Neuronal stem cell (in vitro differentiated cells): ENCODE data around the gene N4BP2L1. TPM values are rescaled to one million over a fixed set of nuclear protein-coding genes. Genes with fewer than 3 reads are reported as not detected.

ENCODE experiments used
- DNase-seq: peaks from one replicate; pipeline ENCODE4 v3.0.0-alpha.2; 2013; ENCODE audit warnings: low spot score
- H2AFZ ChIP-seq: one replicate; pipeline ENCODE4 v1.6.1; 2013; ENCODE audit warnings: mild to moderate bottlenecking, low read length, inconsistent platforms
- H2AK5ac ChIP-seq: 2 replicates; pipeline ENCODE4 v1.6.1; 2013; ENCODE audit warnings: low read depth, mild to moderate bottlenecking, inconsistent platforms, low read length, moderate library complexity, mixed read lengths
- H2BK120ac ChIP-seq: 2 replicates; pipeline ENCODE4 v1.6.1; 2013; ENCODE audit warnings: low read depth, mild to moderate bottlenecking, inconsistent platforms, low read length, moderate library complexity, mixed read lengths
- H2BK12ac ChIP-seq: one replicate; pipeline ENCODE4 v1.6.1; 2013; ENCODE audit warnings: low read length, inconsistent platforms
- H2BK15ac ChIP-seq: 2 replicates; pipeline ENCODE4 v1.6.1; 2013; ENCODE audit warnings: mild to moderate bottlenecking, low read length, inconsistent platforms, mixed read lengths
- H2BK5ac ChIP-seq: one replicate; pipeline ENCODE4 v1.6.1; 2013; ENCODE audit warnings: inconsistent platforms, mild to moderate bottlenecking, low read length, moderate library complexity
- H3K14ac ChIP-seq: one replicate; pipeline ENCODE4 v1.6.1; 2013; ENCODE audit warnings: low read length, inconsistent platforms
- H3K18ac ChIP-seq: 2 replicates; pipeline ENCODE4 v1.6.1; 2013; ENCODE audit warnings: low read length, inconsistent platforms
- H3K23ac ChIP-seq: 2 replicates; pipeline ENCODE4 v1.6.1; 2013; ENCODE audit warnings: low read depth, mild to moderate bottlenecking, mixed read lengths, low read length, inconsistent platforms; ENCODE audit not compliant: poor library complexity
- H3K27ac ChIP-seq: replicated peaks from 3 replicates; pipeline ENCODE4 v1.5.1; 2013; ENCODE audit warnings: low read length, inconsistent platforms
- H3K27me3 ChIP-seq, 3 experiments: 2 replicates each; pipeline ENCODE4 v1.6.1; 2013; ENCODE audit warnings: low read length in 3 of 3, mild to moderate bottlenecking in 2 of 3, inconsistent platforms in 1 of 3, low read depth in 1 of 3, mixed read lengths in 1 of 3, moderate library complexity in 1 of 3; ENCODE audit not compliant: control insufficient read depth in 3 of 3, insufficient read depth in 3 of 3
- H3K36me3 ChIP-seq, 2 donors: replicated peaks in 1 of 2; 2 replicates each; pipeline ENCODE4 v1.6.1; 2013; ENCODE audit warnings: low read length in 2 of 2; ENCODE audit not compliant: control insufficient read depth in 2 of 2, insufficient read depth in 2 of 2
- H3K4ac ChIP-seq: 2 replicates; pipeline ENCODE4 v1.6.1; 2013; ENCODE audit warnings: inconsistent platforms, mild to moderate bottlenecking, low read length, moderate library complexity
- H3K4me1 ChIP-seq, 2 donors: 1 replicate in 1 of 2; 2 replicates in 1 of 2; pipeline ENCODE4 v1.6.1; 2013; ENCODE audit warnings: low read length in 2 of 2, low read depth in 1 of 2; ENCODE audit not compliant: control insufficient read depth in 2 of 2, insufficient read depth in 1 of 2
- H3K4me2 ChIP-seq: one replicate; pipeline ENCODE4 v1.6.1; 2013; ENCODE audit warnings: mild to moderate bottlenecking, low read length, inconsistent platforms; ENCODE audit not compliant: insufficient read depth, poor library complexity, severe bottlenecking
- H3K4me3 ChIP-seq, 2 donors: 2 replicates each; pipeline ENCODE4 v1.5.1; 2013; ENCODE audit warnings: low read length in 2 of 2, mild to moderate bottlenecking in 2 of 2, inconsistent platforms in 1 of 2, moderate library complexity in 1 of 2
- H3K79me1 ChIP-seq: one replicate; pipeline ENCODE4 v1.6.1; 2013; ENCODE audit warnings: low read depth, mild to moderate bottlenecking, inconsistent platforms, low read length, moderate library complexity
- H3K9ac ChIP-seq: one replicate; pipeline ENCODE4 v1.6.1; 2013; ENCODE audit warnings: mild to moderate bottlenecking, low read depth, low read length, inconsistent platforms; ENCODE audit not compliant: poor library complexity
- H3K9me3 ChIP-seq, 2 donors: replicated peaks in 1 of 2; 2 replicates each; pipeline versions ENCODE3 to v1.6.1; 2013; ENCODE audit warnings: low read length in 2 of 2, mild to moderate bottlenecking in 2 of 2, inconsistent platforms in 1 of 2, low read depth in 1 of 2, mixed read lengths in 1 of 2, moderate library complexity in 1 of 2; ENCODE audit not compliant: control insufficient read depth in 2 of 2, insufficient read depth in 1 of 2
- H4K8ac ChIP-seq: one replicate; pipeline ENCODE4 v1.6.1; 2013; ENCODE audit warnings: low read depth, mild to moderate bottlenecking, inconsistent platforms, low read length, moderate library complexity
- H4K91ac ChIP-seq: one replicate; pipeline ENCODE4 v1.6.1; 2013; ENCODE audit warnings: low read length, low read depth, mild to moderate bottlenecking, inconsistent platforms; ENCODE audit not compliant: poor library complexity
- WGBS, 2 donors: extraction: QIAGEN DNeasy Blood & Tissue Kit; methylation state at CpG; one replicate each; pipeline ENCODE4 v1.1.7; 2013; ENCODE audit warnings: missing lambda C conversion rate in 2 of 2, mixed read lengths in 1 of 2; ENCODE audit not compliant: insufficient read length in 2 of 2, insufficient replicate concordance in 1 of 2; ENCODE audit errors: extremely low coverage in 2 of 2; 5-methylcytosine and 5-hydroxymethylcytosine counted together
- polyA plus RNA-seq, 2 experiments: library from polyadenylated mRNA; stranded (reverse); fragments of 200-250 nt; gene quantifications; one replicate each; pipeline ENCODE4 v1.2.3, GENCODE V29; 2013

N4BP2L1 gene
- polyA plus RNA-seq (2013, experiment 1 of 2) = 1.9 TPM
- polyA plus RNA-seq (2013, experiment 2 of 2) = 2.0 TPM

GRCh38 chr13:32427852-32428580 is at the start of gene N4BP2L1:
N4BP2L1 (minus strand) TSS chr13:32428130; CDS start chr13:32428082, 48 bp downstream.
- no peak within 1 kb of the TSS for H2BK5ac ChIP-seq
- no peak within 1 kb of the TSS for H2BK120ac ChIP-seq
- H3K27me3 ChIP-seq = peaks cover 0 to 28% (median 3%) of the 10 kb centered on the region in 3 experiments
- H3K4me1 ChIP-seq = peaks cover 2% of the 10 kb centered on the region in 2 donors
- H3K36me3 ChIP-seq = no peaks in the 10 kb centered on the region
- H3K14ac ChIP-seq = peak within 1 kb of the TSS; percentile 48
- peak within 1 kb of the TSS; percentile 82 for H3K9ac ChIP-seq
- no peak within 1 kb of the TSS for H2BK15ac ChIP-seq
- no peak within 1 kb of the TSS for H3K27ac ChIP-seq
- H3K4ac ChIP-seq = no peak within 1 kb of the TSS
- H3K79me1 ChIP-seq = no peaks in the 10 kb centered on the region
- no CpG with 5 or more reads among the region's 40 CpGs for WGBS, 2 donors
- H4K91ac ChIP-seq = no peak within 1 kb of the TSS
- H3K4me2 ChIP-seq = peak within 1 kb of the TSS; percentile 95
- H3K18ac ChIP-seq = peak within 1 kb of the TSS; percentile 87
- H4K8ac ChIP-seq = no peak within 1 kb of the TSS
- H2BK12ac ChIP-seq = no peak within 1 kb of the TSS
- peak within 1 kb of the TSS; percentile 58 to 76 for H3K4me3 ChIP-seq
- peak within 1 kb of the TSS; percentile 59 for H3K23ac ChIP-seq
- H2AFZ ChIP-seq = peak within 1 kb of the TSS; percentile 92
- DNase-seq = no peak
- H2AK5ac ChIP-seq = no peak within 1 kb of the TSS
- no peaks in the 10 kb centered on the region for H3K9me3 ChIP-seq

GRCh38 chr13:32476892-32477291 is 49.0 kb upstream of the N4BP2L1 start:
- no peak overlapping the region for H2AFZ ChIP-seq
- H2BK5ac ChIP-seq = no peak overlapping the region
- H4K91ac ChIP-seq = no peak overlapping the region
- no CpG with 5 or more reads among the region's 5 CpGs for WGBS, 2 donors
- no peak overlapping the region for H3K18ac ChIP-seq
- DNase-seq = no peak
- H3K27me3 ChIP-seq = no peaks in the 10 kb centered on the region
- H3K79me1 ChIP-seq = no peaks in the 10 kb centered on the region
- no peak overlapping the region for H3K27ac ChIP-seq
- H2BK15ac ChIP-seq = no peak overlapping the region
- H4K8ac ChIP-seq = no peak overlapping the region
- no peaks in the 10 kb centered on the region for H3K4me1 ChIP-seq
- H3K4me2 ChIP-seq = no peak overlapping the region
- no peak overlapping the region for H2BK120ac ChIP-seq
- no peak overlapping the region for H3K14ac ChIP-seq
- H3K9ac ChIP-seq = no peak overlapping the region
- no peak overlapping the region for H2BK12ac ChIP-seq
- no peak overlapping the region for H2AK5ac ChIP-seq
- no peak overlapping the region for H3K23ac ChIP-seq
- no peaks in the 10 kb centered on the region for H3K9me3 ChIP-seq
- H3K36me3 ChIP-seq = no peaks in the 10 kb centered on the region
- H3K4ac ChIP-seq = no peak overlapping the region
- no peak overlapping the region for H3K4me3 ChIP-seq

- H3K9ac ChIP-seq = no peak overlapping the region
- H3K4me3 ChIP-seq = no peak overlapping the region
- H3K14ac ChIP-seq = no peak overlapping the region
- H3K4ac ChIP-seq = no peak overlapping the region
- H2AK5ac ChIP-seq = no peak overlapping the region
- H2AFZ ChIP-seq = no peak overlapping the region
- no peaks in the 10 kb centered on the region for H3K27me3 ChIP-seq
- H3K4me2 ChIP-seq = no peak overlapping the region
- no peak for DNase-seq
- no peaks in the 10 kb centered on the region for H3K36me3 ChIP-seq
- H4K91ac ChIP-seq = no peak overlapping the region
- H2BK15ac ChIP-seq = no peak overlapping the region
- no peak overlapping the region for H2BK120ac ChIP-seq
- H3K18ac ChIP-seq = no peak overlapping the region
- no peak overlapping the region for H2BK12ac ChIP-seq
- WGBS, 2 donors = no CpG with 5 or more reads among the region's 2 CpGs
- no peaks in the 10 kb centered on the region for H3K9me3 ChIP-seq
- H3K4me1 ChIP-seq = peaks cover 0 to 2% of the 10 kb centered on the region in 2 donors
- no peak overlapping the region for H4K8ac ChIP-seq
- H3K23ac ChIP-seq = no peak overlapping the region
- no peaks in the 10 kb centered on the region for H3K79me1 ChIP-seq
- H2BK5ac ChIP-seq = no peak overlapping the region
- H3K27ac ChIP-seq = no peak overlapping the region
Observed at GRCh38 chr13:32476021-32476731, 48.2 kb upstream of the N4BP2L1 start.
